HTERT RPE-1 (cell line): Measurements from ENCODE around the gene BSND.

ENCODE experiments used
- in situ Hi-C: fragments of 300-500 bp; cut with MboI; formaldehyde crosslinking; loops from 4 replicates; pipeline ENCODE4 v1.14.3; 2020; ENCODE audit warnings: low sequenced_read_pairs

BSND gene

DNA sequence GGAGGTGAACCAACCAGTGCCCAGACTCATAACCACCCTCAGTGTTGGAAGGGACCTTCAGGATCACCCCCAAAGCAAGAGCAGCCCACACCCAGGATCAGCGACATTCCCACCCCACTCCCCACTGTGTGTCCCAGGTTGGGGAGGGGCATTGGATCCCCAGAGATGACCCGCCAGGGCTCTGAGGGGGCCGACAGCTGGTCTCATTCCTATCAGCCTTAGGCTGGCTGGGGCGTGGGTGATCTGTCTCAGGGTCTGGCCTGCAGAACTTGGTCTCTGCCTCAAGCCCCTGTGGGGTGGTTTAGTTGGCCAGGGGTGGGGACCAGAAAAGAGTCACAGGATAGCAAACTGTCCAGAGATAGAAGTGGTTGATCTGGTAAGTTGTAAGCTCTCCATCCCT lies 7.8 kb upstream of the BSND start:
- in situ Hi-C loops, result no loop called here

- in situ Hi-C loops, result no loop called here
Observed at GRCh38 chr1:54991939-54992338, 6.8 kb upstream of the BSND start.

GRCh38 chr1:54993140-54993539 lies 5.6 kb upstream of the BSND start:
- in situ Hi-C loops, result no loop called here

GRCh38 chr1:54994355-54994990 lies 4.3 kb upstream of the BSND start:
- in situ Hi-C loops, result no loop called here

GRCh38 chr1:54995013-54995760 lies 3.5 kb upstream of the BSND start:
- in situ Hi-C loops, result no loop called here

GRCh38 chr1:54995835-54996234 lies 2.9 kb upstream of the BSND start:
- in situ Hi-C loops, result no loop called here

DNA sequence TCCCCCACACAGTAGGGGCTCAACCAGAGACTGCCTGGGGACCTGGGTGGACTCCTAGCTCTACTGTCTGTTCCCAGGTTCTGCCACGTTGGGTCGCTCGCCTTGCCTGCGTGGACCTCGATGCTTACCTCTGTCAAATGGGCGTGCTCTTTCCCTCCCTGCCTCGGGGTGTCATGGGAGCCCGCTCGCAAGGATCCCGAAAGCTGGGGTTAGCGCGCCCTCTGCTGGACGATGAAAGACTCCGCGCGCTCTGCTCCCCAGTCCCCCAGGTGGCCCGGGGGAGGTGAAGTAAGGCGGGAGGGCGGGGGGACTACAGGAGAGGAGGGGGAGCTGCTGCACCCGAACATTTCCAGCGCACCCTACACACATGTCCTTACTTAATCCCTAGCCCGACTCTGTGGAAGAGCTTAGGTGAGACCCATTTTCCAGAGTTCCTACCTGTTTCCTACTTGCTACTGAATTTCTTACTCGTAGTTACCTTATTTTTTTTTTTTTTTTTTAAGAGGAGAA lies 2.3 kb upstream of the BSND start:
- in situ Hi-C loops, result no loop called here

- in situ Hi-C loops, result no loop called here
Observed at GRCh38 chr1:54996869-54997710, 1.6 kb upstream of the BSND start.

DNA sequence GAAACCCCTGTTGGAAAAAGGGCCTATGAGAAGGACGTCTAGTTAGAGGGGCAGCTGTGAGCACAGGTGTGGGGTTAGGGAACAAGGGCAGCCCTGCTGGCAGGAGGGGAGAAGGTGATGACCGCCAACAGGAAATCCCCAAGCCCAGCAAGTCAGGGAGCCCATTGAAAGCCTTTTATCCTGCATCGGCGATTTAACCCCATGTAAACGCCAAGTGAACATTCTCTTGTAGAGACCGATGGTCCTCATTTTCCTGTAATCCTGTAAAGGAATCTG lies 1.1 kb upstream of the BSND start:
- in situ Hi-C loops, result no loop called here

- in situ Hi-C loops, result no loop called here
Observed at GRCh38 chr1:54998100-54998499, 633 bp upstream of the BSND start.

DNA sequence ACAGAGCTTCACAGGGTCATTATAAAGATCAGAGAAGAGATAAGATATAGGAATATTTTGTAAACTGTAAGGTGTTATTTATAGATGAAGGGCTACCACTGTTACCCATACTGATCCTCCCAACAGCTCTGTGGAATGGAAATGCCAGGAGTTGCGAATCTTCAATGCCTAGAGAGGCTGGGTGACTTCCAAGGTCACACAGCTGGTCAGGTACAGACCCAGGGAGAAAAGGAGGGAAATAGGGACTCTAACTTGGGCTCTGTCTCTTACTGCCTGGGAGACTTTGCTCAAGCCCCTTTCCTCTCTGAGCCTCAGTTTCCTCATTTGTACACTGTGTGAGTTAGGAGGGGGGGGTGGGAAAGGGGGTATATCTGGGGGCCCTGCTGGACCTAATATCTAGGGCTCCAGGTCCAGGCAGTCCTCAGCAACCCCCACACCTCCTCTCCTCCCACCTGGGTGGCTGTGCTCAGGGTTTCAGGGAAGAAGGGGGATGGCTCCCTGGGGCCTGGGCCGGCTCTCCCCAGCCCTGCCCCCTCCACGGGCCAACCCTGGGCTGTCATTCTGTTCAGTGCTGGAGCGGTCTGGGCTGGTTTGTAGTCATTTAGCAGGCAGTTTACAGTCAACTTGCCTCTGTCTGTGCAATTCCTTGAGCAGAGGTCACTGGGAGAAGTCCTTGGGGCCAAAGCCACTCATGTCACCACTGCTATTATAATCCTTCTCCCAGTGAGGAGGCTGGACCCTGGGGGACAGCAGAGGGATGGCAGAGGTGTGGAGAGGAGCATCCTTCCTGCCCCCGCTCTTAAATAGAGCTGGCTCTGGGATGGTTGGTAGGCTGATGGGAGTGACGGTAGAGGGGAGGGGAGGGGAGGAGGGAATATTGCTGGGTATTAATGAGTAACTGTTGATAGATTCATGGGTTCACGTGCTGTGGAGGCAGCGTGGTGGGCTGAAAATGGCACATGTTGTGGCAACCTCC lies 1.7 kb downstream of the BSND start:
- in situ Hi-C loops, result no loop called here

DNA sequence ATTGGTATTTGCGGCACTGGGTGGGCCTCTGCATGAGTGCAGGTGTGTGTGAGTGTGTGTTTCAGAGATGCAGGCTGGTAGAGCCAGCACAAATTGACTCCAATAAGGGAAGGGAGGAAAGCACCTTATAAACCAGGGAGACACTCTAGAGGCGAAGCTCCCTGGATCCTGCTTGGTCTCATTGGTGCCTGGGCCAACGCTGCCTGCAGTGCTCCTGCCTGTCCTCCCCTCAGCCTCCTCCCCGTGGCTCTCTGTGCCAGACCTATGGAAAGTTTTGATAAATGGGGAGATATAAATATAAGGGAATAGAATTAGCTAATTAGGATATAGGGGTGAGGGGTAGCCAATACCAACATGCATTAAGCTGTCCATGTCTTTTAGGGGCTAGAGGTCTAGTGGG lies 2.6 kb downstream of the BSND start:
- in situ Hi-C loops, result no loop called here

DNA sequence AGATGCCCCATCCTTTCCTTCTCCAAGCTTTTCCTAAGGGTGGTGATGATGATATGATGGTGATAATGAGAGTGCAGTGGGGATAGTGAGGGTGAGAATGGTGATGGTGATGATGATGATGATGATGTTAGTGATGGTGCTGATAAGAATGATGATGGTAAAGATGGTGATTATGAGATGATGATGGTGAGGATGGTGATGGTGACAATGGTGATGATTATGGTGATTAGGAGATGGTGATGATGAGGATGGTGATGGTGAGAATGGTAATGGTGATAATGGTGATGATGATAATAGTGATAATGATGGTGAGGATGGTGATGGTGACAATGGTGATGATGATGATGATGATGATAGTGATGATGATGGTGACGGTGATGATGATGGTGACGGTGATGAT lies 4.0 kb downstream of the BSND start:
- in situ Hi-C loops, result no loop called here

- in situ Hi-C loops, result no loop called here
Observed at GRCh38 chr1:55005351-55006140, 6.8 kb downstream of the BSND start.

- in situ Hi-C loops, result no loop called here
Observed at GRCh38 chr1:55006931-55007330, 8.2 kb downstream of the BSND start.

DNA sequence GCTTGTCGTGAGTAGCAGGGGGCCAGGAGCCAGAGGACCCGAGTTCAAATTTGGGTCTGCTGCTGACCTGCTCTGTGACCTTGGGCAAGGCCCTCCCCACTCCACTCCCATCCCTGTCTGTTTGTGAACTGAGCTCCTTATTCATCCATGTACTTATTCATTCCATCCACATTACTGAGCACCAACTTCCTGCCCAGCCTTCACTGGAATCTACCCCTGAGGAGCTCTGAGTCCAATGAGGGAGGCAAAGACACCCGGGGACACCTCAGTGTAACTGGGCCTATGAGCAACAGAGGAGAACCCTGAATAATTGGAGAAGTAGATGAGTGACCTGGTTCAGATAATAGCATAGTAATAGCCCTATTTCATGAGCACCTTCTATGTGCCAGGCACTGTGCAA lies 8.9 kb downstream of the BSND start:
- in situ Hi-C loops, result no loop called here

GRCh38 chr1:55010194-55010886 lies 11.6 kb downstream of the BSND start:
- in situ Hi-C loops, result no loop called here

GRCh38 chr1:55010887-55011217 lies 12.1 kb downstream of the BSND start:
- in situ Hi-C loops, result no loop called here

- in situ Hi-C loops, result no loop called here
Observed at GRCh38 chr1:55012661-55013060, 13.9 kb downstream of the BSND start.
